IPS-NIHi7 (cell line): ENCODE measurements around the gene FYB1.
"Not testable (repeated sequence)": the region's sequence is repeated elsewhere in the genome, so short reads cannot be mapped to it uniquely, and the experiment has no call there.

Source experiments
- DNase-seq: peaks from one replicate; pipeline ENCODE4 v3.0.0; 2012; ENCODE audit warnings: mixed read lengths; ENCODE audit errors: extremely low spot score

FYB1 gene, protein sequence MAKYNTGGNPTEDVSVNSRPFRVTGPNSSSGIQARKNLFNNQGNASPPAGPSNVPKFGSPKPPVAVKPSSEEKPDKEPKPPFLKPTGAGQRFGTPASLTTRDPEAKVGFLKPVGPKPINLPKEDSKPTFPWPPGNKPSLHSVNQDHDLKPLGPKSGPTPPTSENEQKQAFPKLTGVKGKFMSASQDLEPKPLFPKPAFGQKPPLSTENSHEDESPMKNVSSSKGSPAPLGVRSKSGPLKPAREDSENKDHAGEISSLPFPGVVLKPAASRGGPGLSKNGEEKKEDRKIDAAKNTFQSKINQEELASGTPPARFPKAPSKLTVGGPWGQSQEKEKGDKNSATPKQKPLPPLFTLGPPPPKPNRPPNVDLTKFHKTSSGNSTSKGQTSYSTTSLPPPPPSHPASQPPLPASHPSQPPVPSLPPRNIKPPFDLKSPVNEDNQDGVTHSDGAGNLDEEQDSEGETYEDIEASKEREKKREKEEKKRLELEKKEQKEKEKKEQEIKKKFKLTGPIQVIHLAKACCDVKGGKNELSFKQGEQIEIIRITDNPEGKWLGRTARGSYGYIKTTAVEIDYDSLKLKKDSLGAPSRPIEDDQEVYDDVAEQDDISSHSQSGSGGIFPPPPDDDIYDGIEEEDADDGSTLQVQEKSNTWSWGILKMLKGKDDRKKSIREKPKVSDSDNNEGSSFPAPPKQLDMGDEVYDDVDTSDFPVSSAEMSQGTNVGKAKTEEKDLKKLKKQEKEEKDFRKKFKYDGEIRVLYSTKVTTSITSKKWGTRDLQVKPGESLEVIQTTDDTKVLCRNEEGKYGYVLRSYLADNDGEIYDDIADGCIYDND

DNA sequence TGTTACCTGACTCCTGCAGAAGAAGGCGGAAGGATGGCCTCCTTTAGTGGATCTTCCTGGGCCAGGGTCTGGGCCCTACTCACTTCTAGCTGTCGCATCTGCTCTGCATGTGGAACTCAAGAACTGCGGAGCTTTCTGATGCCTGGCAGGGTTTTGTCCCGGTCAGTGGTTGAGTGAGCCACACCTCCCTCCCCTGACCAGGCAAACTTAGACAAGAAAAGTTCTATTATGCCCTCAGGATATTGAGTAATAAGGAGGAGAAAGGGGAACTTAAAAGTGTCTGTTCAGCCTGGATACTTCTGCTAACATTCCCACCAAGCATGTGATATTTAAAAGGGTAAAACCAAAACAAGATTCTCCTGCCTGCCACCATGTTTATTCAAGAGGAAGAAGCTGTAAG is at the start of gene FYB1:
FYB1 (minus strand) TSS at position 127 of the 400 bp plus-strand sequence. CDS start 16,603 bp downstream, outside the sequence.
- DNase-seq: no peak

DNA sequence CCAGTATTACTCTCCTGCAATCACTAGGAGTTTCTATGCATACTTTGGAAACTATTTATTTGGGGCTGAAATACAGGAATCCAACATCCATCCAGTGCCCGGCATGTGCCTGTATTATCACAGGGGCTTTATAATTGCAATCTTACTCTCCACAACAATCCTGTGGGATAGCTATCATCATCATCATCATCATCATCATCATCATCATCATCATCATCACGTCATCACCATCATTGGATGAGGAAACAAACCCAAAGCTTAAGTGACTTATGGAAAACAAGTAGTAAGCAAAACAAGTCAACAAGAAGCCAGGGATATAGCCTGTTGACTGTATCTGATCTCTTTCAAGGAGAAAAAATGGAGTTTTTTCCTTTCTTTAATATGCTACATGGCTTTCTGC is 47.8 kb upstream of the FYB1 start:
- no peak for DNase-seq

DNA sequence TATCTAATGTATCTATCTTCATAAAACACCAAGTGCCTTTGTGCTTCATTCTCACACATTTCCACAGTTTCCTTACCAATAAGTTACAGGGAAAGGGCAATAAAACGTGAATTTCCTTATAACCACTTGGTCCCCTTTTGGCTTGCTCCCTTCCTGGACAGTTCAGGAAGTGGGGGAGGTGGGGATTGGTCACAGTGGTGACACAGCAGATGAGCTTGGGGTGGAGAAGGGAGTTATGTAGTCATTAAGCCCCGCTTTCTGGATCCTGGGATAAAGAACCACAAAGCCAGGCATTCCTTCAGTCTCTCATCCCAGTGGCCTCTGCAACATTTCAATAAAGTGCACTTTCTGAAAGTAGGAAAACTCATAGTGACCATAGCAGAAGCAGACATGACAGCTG is 47.1 kb upstream of the FYB1 start:
- no peak for DNase-seq

DNA sequence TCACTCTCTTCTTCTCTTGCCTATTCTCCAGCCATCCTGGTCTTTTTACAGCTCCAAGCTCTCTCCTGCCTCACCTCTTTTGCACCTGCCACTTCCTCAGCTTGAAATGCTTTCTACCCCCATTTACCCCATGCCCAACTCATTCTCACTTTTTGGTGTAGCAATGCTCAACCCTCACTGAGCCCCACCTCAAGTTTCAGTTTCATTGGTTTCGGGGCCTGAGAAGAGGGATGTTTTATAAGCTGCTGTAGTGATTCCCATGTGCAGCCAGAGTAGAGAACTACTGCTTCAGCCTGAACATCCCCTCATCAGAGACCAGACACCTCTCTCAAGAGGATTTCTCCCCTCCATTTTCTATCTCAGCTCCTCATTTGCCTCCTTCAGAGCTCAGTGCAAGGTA is 45.2 kb upstream of the FYB1 start:
- no peak for DNase-seq

GRCh38 chr5:39262981-39263380 is 43.6 kb upstream of the FYB1 start:
- no peak for DNase-seq

DNA sequence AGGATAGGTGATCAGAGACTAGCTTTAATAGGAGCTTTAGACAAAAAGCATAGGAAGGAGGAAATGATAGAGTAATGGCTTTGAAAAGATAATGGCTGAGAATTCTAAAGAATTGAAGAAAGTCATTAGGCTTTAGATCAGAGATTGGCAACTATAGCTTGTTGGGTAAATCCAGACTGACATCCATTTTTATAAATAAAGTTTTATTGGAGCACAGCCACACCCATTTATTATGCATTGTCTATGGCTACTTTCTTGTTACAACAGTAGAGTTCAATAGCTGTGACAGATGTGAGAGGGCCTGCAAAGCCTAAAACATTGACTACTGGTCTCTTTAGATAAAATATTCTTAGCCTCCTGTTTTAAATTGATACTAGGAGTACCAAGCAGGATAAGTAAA is 40.7 kb upstream of the FYB1 start:
- no peak for DNase-seq

DNA sequence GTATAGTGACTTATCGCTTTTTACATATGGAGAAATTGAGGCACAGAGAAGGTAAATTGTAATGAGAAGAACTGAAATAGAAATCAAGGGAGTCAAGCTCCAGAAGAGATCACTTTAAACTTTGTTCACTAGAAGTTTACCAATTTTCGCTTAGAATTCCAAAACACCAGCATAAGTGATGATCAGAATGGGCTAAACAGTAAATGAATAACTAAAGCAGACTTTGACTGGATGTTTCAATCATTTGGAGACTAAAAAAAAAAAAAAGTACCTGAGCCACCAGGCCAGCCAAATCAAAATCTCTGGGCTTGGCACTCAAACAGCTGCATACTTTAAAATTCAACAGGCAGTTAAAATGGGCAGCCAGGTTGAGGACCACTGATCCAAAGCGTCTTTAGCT is 38.2 kb upstream of the FYB1 start:
- DNase-seq: no peak

- DNase-seq: no peak
These were observed 37.3 kb upstream of the FYB1 start for GRCh38 chr5:39256477-39257235.

DNA sequence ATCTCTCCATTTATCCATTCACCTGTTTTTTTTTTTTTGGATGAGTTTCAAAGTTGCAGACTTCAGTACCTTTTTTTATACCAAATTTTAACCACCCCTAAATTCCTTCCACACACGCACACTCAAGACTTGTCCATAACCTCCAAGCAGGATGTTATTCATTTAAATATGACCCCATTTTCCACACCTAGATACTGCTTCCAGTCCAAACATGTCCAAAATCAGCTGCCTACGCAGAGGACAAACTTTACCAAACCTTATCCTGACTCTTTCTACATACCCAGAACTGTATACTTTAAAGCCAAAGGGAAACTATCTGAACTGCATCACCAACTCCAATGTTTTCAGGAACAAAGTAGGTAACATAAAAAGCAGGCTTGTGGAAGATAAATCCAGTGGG is 36.0 kb upstream of the FYB1 start:
- DNase-seq: no peak

GRCh38 chr5:39254671-39255070 is 35.3 kb upstream of the FYB1 start:
- DNase-seq: no peak

GRCh38 chr5:39253196-39253595 is 33.8 kb upstream of the FYB1 start:
- no peak for DNase-seq

- DNase-seq: no peak
These were observed 30.4 kb upstream of the FYB1 start for GRCh38 chr5:39249564-39250274.

DNA sequence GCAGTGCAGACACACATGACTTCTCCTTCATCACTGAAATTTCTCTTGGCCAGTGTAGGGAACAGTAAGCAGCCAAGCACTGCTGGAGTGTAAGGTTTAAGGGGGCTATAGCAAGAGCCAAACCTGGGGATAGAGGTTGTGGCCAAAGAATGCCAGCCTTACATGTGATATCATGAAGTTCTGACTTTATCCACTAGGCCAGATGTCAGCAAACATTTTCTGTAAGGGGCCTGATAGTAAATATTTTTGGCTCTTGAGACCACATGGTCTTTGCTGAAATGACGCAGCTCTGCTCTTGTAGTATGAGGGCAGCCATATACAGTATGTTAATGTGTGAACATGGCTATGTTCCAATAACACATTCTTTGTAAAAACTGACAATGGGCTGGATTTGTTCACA is 29.7 kb upstream of the FYB1 start:
- no peak for DNase-seq

GRCh38 chr5:39240750-39241149 is 21.4 kb upstream of the FYB1 start:
- no peak for DNase-seq

DNA sequence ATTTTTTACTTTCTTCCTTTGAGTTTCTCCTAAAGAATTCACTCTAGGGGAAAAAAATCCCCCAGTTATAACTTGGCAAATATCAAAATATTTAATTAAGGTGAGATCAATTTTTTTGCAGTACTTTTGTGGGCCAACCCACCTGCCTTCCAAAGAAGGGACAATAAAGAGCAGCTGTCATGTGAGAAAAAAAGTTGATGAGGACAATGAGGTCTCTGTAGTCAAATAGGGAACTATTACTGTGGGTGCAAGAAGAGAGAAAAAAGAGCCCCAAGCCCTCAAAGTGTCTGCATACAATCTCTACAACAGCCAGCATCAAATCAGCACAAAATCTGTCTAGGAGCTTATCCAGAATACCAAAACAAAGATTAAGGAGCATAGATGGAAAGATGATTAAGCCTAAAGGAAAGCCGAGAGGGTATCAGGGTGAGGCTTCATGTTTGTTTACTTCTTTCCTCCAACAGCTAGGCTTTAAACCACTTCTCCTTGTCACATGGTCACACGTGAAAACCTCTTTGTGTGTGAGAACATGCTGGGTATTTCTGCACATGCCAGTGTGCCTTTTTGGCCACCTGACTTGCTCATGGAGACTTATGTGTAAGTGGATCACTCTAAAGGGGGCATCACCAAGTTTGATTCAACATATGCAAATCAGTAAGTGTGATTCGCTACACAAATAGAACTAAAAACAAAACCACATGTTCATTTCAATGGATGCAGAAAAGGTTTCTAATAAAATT is 19.2 kb upstream of the FYB1 start:
- DNase-seq: no peak

DNA sequence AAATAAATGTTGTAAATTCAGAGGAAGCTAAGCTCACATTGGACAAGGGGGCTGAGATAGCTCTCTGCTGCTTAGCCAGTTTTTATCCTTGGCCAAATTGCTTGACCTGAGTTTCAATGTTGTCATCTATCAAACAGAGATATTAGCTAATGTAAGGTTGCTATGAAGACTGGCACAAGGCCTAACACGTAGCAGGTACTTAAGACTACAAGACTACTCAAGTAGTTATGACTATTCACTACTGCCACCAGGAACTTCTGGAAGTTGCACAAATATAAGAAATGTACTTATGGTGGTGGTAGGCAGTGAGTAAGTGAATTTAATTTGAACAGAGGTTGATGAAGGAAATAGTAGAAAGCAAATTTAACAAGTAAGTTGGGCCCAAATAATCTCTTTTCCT is 17.4 kb upstream of the FYB1 start:
- no peak for DNase-seq

DNA sequence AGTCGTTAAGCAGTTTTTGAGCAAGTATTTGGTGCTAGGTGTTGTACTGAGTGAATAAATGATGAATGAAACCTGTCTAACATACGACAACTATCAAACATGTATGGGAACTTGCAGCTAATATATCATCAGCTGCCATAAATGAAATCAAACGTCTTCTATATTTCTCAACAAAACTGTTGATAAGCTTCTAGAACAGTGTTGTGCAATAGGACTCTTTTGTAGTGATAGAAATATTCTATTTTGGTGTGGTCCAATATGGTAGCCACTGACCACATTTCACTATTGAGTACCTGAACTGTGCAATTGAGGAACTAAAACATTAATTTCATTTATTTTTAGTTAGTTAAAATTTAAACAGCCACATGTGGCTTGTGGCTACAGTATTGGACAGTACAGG is 16.3 kb upstream of the FYB1 start:
- DNase-seq: no peak

GRCh38 chr5:39234494-39234893 is 15.1 kb upstream of the FYB1 start:
- not testable (repeated sequence) for DNase-seq

DNA sequence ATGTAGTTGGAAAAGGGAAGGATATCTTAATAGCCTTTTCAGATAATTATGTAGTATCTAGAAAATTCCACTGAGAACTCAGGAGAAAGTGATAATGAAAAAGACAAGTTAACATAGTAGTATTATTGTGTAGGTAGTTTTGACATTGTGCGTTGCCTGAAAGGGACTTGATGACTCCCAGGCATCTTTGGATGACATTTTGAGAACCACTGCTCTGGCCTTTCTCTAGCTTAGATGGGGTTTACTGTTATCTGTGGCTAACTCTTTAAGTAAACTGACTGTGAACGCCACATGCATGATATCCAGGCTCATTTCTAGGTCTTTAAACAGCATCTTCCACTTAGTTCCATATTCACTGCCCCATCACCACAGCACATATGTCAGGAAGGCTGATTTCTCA is 14.4 kb upstream of the FYB1 start:
- no peak for DNase-seq

DNA sequence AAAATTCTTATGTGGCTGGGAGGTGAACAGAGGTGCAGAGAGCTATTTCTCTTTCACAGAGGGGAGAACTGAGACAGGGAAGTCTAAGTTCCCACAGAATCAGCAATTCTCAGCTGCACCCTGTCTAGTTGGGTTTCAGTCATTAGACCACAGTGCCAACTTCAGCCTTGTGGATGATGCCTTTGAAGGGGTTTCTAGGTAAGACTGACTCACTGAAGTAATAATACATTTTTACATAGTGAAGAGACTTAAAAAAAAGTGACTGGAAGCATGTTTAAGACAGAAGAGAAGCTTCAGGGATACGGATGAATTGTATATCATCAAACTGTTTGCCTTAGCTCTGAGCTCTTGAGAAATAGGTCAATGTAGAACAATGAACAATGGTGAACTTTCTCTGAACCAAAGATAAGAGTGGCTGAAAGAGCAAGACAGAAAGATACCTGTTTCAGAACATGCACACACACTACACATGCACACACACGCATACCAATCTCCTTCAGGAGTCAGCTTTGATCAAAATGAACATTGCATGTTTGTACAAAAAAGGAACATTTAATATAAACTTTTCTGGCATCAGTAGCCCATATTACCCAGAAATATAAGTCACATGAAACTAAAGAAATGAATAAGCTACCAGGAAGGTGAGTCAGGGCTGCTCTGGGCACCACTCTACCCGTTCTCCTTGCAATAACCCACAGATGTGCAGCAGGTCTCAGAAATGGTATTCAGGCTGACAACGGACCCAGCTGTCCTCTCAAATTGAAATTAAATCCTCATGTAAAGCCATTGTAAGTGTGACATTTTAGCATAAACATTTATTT is 12.6 kb upstream of the FYB1 start:
- no peak for DNase-seq
